GM12801 (cell line): ENCODE data around the gene MINPP1.

Experiments
- TF ChIP-seq, protein P1 (sequence below): IDR thresholded peaks from one replicate; pipeline ENCODE4 v1.5.1; 2011; ENCODE audit warnings: control low read depth; ENCODE audit not compliant: insufficient read length; ENCODE audit errors: extremely low read depth

Gene MINPP1

DNA sequence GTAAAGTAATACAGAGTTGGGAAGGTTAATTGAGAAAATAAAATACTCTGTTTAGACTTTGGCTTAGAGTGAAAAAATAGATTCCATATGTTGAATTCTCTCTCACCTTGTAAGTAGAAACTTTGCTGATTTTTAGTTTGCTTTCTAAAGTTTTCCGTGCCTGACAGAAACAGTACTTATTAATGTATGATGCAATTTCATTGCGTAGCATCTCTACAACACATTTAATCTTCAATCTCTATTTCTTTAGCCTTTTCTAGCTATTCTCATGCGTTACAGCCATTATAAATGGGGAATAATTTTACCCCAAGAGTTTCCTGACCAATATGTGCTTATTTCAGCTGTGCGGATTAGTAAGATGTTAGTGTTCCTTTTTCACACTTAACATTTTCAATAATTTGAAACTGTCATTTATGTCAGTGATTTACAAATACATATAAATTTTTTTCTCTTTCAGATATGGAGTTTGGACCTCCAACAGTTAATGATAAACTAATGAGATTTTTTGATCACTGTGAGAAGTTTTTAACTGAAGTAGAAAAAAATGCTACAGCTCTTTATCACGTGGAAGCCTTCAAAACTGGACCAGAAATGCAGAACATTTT, 3.3 kb downstream of the MINPP1 start:
- TF ChIP-seq, protein P1, sequence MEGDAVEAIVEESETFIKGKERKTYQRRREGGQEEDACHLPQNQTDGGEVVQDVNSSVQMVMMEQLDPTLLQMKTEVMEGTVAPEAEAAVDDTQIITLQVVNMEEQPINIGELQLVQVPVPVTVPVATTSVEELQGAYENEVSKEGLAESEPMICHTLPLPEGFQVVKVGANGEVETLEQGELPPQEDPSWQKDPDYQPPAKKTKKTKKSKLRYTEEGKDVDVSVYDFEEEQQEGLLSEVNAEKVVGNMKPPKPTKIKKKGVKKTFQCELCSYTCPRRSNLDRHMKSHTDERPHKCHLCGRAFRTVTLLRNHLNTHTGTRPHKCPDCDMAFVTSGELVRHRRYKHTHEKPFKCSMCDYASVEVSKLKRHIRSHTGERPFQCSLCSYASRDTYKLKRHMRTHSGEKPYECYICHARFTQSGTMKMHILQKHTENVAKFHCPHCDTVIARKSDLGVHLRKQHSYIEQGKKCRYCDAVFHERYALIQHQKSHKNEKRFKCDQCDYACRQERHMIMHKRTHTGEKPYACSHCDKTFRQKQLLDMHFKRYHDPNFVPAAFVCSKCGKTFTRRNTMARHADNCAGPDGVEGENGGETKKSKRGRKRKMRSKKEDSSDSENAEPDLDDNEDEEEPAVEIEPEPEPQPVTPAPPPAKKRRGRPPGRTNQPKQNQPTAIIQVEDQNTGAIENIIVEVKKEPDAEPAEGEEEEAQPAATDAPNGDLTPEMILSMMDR, result no peak

GRCh38 chr10:87508837-87509236, 4.1 kb downstream of the MINPP1 start:
- TF ChIP-seq, protein P1, result no peak

- TF ChIP-seq, protein P1, result no peak
Measured at GRCh38 chr10:87510025-87510424, 5.3 kb downstream of the MINPP1 start.

DNA sequence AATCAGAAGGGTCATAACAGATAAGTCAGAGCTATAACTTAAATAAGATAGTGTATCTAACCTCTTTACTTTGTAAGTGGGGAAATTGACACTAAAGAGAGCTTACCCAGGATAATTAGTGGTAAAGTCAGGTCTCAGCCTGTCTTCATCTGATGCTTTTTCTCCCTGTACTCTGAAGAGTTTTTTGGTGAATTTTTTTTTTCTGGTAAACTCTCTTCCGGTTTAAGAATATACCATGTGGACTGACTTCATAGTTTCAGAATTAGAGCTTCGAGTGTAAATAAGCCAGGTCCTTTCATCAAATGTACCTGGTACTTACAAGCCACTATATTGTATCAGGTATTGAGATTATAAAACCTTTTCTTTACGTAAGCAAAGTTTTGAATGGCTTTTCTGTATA, 6.8 kb downstream of the MINPP1 start:
- TF ChIP-seq, protein P1, result no peak

DNA sequence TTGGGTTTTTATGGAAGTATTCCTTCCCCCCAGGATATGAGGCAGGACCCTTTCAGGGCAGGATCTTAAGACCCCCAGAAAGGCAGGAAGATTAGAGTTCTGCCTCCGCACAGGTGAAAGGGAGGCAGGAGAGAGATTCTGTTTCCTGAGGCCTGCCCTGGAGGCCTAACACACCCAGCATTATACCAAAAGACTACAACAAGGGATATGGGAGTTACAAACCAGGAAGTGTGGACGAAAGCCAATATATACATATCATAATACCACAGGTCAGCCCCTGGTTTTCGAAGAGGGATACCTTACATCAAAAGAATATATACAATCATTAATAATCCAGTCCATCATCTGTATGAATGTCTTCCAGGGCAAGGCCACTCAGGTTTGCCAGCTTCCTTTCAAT, 14.2 kb downstream of the MINPP1 start:
- TF ChIP-seq, protein P1, result no peak

DNA sequence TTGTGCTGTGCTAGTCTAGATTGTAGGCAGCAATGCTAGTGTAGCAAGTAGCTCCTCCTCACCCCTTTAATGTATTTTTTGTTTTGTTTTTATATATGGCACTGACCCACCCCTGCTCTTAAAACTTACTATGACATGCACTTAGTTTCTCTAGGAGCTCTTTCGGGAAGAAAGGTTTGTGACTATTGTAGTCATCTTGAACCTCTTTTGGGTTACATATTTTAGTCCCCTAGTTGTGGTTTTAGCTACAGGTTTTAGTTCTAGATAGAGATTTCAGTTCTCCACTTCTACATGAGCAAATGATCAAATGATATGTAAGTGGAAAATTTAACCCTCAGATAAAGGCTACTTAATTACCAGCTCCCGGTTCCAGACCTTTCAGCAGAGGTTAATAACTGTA, 14.9 kb downstream of the MINPP1 start:
- TF ChIP-seq, protein P1, result no peak

DNA sequence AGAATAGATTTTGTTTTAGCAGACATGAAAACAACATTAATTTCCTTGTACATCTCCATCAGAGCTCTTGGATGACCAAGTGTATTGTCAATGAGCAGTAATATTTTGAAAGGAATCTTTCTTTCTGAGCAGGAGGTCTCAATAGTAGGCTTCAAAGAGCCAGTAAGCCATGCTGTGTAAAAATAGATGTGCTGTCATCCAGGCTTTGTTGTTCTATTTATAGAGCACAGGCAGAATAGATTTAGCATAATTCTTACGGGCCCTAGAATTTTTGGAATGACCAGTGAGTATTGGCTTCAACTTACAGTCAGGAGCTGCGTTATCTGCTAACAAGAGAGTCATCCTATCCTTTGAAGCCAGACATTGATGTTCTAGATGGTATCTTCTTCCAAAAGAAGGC, 19.0 kb downstream of the MINPP1 start:
- TF ChIP-seq, protein P1, result no peak
